Suprapubic skin (tissue), 4 donors: ENCODE results near the gene NRXN3.

Experiments
- EP300 ChIP-seq: sonication (generic); formaldehyde crosslinking; IDR thresholded peaks from one replicate; pipeline ENCODE4 v1.6.1; 2017; ENCODE audit warnings: antibody characterized with exemption
- POLR2A ChIP-seq, 2 donors: fragments of 450-650 bp; IDR thresholded peaks; one replicate each; pipeline ENCODE4 v1.6.1; 2017; ENCODE audit warnings: antibody characterized with exemption in 2 of 2, mild to moderate bottlenecking in 2 of 2, moderate library complexity in 2 of 2
- POLR2AphosphoS5 ChIP-seq, 3 donors: sonication (generic); formaldehyde crosslinking; IDR thresholded peaks; one replicate each; pipeline ENCODE4 v1.6.1; 2017; ENCODE audit warnings: antibody characterized with exemption in 3 of 3
- TF ChIP-seq, protein P1 (sequence below), 2 donors: fragments of 200-600 bp in 1 of 2; fragments of 450-650 bp in 1 of 2; sonication (generic) in 1 of 2; IDR thresholded peaks; one replicate each; pipeline ENCODE4 v1.5.1; 2016 to 2019; ENCODE audit warnings: antibody characterized with exemption in 2 of 2, mild to moderate bottlenecking in 1 of 2, moderate library complexity in 1 of 2

- TF ChIP-seq POLR2AphosphoS5 (IDR thresholded peaks at IDR 0.05) (no peak), EP300 (no peak), POLR2A (IDR thresholded peaks at IDR 0.05) (no peak)
- TF ChIP-seq, protein P1, sequence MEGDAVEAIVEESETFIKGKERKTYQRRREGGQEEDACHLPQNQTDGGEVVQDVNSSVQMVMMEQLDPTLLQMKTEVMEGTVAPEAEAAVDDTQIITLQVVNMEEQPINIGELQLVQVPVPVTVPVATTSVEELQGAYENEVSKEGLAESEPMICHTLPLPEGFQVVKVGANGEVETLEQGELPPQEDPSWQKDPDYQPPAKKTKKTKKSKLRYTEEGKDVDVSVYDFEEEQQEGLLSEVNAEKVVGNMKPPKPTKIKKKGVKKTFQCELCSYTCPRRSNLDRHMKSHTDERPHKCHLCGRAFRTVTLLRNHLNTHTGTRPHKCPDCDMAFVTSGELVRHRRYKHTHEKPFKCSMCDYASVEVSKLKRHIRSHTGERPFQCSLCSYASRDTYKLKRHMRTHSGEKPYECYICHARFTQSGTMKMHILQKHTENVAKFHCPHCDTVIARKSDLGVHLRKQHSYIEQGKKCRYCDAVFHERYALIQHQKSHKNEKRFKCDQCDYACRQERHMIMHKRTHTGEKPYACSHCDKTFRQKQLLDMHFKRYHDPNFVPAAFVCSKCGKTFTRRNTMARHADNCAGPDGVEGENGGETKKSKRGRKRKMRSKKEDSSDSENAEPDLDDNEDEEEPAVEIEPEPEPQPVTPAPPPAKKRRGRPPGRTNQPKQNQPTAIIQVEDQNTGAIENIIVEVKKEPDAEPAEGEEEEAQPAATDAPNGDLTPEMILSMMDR (IDR thresholded peaks at IDR 0.05): no peak
Measured at GRCh38 chr14:78714711-78715110, 544.5 kb downstream of the NRXN3 start.
